K562 (cell line): ENCODE results near the gene ZNF593OS. TPM values are rescaled to one million over a fixed set of nuclear protein-coding genes. Genes with fewer than 3 reads are reported as not detected.

ENCODE experiments used
- CCNT2 ChIP-seq: IDR thresholded peaks from 2 replicates; pipeline ENCODE4 v1.6.1; 2011; ENCODE audit warnings: borderline replicate concordance, low read depth, mild to moderate bottlenecking, moderate library complexity, mixed read lengths, low read length; ENCODE audit not compliant: insufficient read length; ENCODE audit errors: extremely low read depth
- CEBPG ChIP-seq, 3 experiments: fragments of 200-800 bp in 1 of 3; sonication (Bioruptor generic) in 1 of 3; sonication (generic) in 1 of 3; formaldehyde crosslinking in 1 of 3; IDR thresholded peaks in 2 of 3; conservative IDR thresholded peaks in 1 of 3; 2 replicates each; pipeline versions ENCODE4 v1.6.1 to v1.8.0; 2016 to 2022; ENCODE audit warnings: missing compliant biosample characterization in 2 of 3, missing genetic modification characterization in 2 of 3, mild to moderate bottlenecking in 1 of 3, missing genetic modification reagents in 1 of 3
- CREM ChIP-seq: IDR thresholded peaks from 2 replicates; pipeline ENCODE4 v1.6.1; 2014; ENCODE audit warnings: antibody characterized with exemption, low read depth
- ELF1 ChIP-seq: fragments of 200-800 bp; sonication (Bioruptor generic); IDR thresholded peaks from 2 replicates; pipeline ENCODE4 v1.6.1; 2016; ENCODE audit warnings: missing genetic modification characterization, missing compliant biosample characterization
- ELK1 ChIP-seq: sonication (generic); formaldehyde crosslinking; IDR thresholded peaks from 2 replicates; pipeline ENCODE4 v1.8.1; 2022; ENCODE audit warnings: missing genetic modification reagents
- EZH2 ChIP-seq: IDR thresholded peaks from 2 replicates; pipeline ENCODE4 v1.6.1; 2012; ENCODE audit warnings: low read depth, mild to moderate bottlenecking, inconsistent platforms, low read length, borderline replicate concordance
- FOXA3 ChIP-seq, 2 experiments: fragments of 450-650 bp in 1 of 2; sonication (generic) in 1 of 2; formaldehyde crosslinking; IDR thresholded peaks in 1 of 2; conservative IDR thresholded peaks in 1 of 2; 2 replicates each; pipeline versions ENCODE4 v1.4.0 to v1.8.0; 2020 to 2022; ENCODE audit warnings: mild to moderate bottlenecking in 2 of 2, missing genetic modification reagents in 1 of 2
- FOXK2 ChIP-seq, 2 experiments: fragments of 450-650 bp; IDR thresholded peaks in 1 of 2; conservative IDR thresholded peaks in 1 of 2; 2 replicates each; pipeline ENCODE4 v1.6.1; 2016; ENCODE audit warnings: low read depth in 2 of 2, mild to moderate bottlenecking in 1 of 2
- IRF2 ChIP-seq: sonication (generic); formaldehyde crosslinking; IDR thresholded peaks from 2 replicates; pipeline ENCODE4 v1.8.1; 2022; ENCODE audit warnings: mild to moderate bottlenecking, missing genetic modification reagents
- JUN ChIP-seq, 2 experiments: sonication (generic) in 1 of 2; formaldehyde crosslinking in 1 of 2; IDR thresholded peaks; 2 replicates each; pipeline versions ENCODE4 v1.6.1 to v1.8.0; 2012 to 2022; ENCODE audit warnings: borderline replicate concordance in 2 of 2, mild to moderate bottlenecking in 2 of 2, improper control_type of control experiment in 1 of 2, low read depth in 1 of 2, low read length in 1 of 2, missing genetic modification reagents in 1 of 2
- JUNB ChIP-seq: fragments of 450-650 bp; formaldehyde crosslinking; conservative IDR thresholded peaks from 2 replicates; pipeline ENCODE4 v1.4.0; 2020; ENCODE audit warnings: mild to moderate bottlenecking
- KHSRP ChIP-seq: fragments of 450-650 bp; IDR thresholded peaks from 2 replicates; pipeline ENCODE4 v1.6.1; 2017
- NCOA1 ChIP-seq: fragments of 450-650 bp; IDR thresholded peaks from 2 replicates; pipeline ENCODE4 v1.6.1; 2016; ENCODE audit warnings: low read depth
- NCOR1 ChIP-seq: fragments of 450-650 bp; IDR thresholded peaks from 2 replicates; pipeline ENCODE4 v1.6.1; 2016; ENCODE audit warnings: mild to moderate bottlenecking, moderate library complexity
- PREB ChIP-seq: sonication (generic); formaldehyde crosslinking; IDR thresholded peaks from 2 replicates; pipeline ENCODE4 v1.8.1; 2023; ENCODE audit warnings: mild to moderate bottlenecking, missing genetic modification reagents
- RBM34 ChIP-seq: fragments of 200-400 bp; formaldehyde crosslinking; IDR thresholded peaks from 2 replicates; pipeline ENCODE4 v1.6.1; 2018; ENCODE audit warnings: low read length, borderline replicate concordance; ENCODE audit not compliant: insufficient read depth
- SAFB2 ChIP-seq: fragments of 200-400 bp; formaldehyde crosslinking; IDR thresholded peaks from 2 replicates; pipeline ENCODE4 v1.6.1; 2018; ENCODE audit warnings: borderline replicate concordance, low read length, low read depth, moderate library complexity; ENCODE audit not compliant: severe bottlenecking
- SAP30 ChIP-seq: fragments of 200-600 bp; sonication (generic); IDR thresholded peaks from 2 replicates; pipeline ENCODE4 v1.6.1; 2012; ENCODE audit warnings: borderline replicate concordance, low read depth, mild to moderate bottlenecking, moderate library complexity, low read length, control low read depth, inconsistent platforms; ENCODE audit not compliant: insufficient read depth, poor library complexity, severe bottlenecking
- SMAD3 ChIP-seq: fragments of 450-650 bp; formaldehyde crosslinking; conservative IDR thresholded peaks from 2 replicates; pipeline ENCODE4 v1.4.0; 2020; ENCODE audit warnings: mild to moderate bottlenecking
- SREBF2 ChIP-seq: sonication (generic); formaldehyde crosslinking; IDR thresholded peaks from 2 replicates; pipeline ENCODE4 v1.4.0; 2020; ENCODE audit warnings: mild to moderate bottlenecking, missing genetic modification reagents
- TCF15 ChIP-seq: fragments of 250-450 bp; sonication (Bioruptor Pico); IDR thresholded peaks from 2 replicates; pipeline ENCODE4 v1.8.0; 2022; ENCODE audit warnings: moderate library complexity, mild to moderate bottlenecking, inconsistent platforms
- USF1 ChIP-seq: sonication (generic); formaldehyde crosslinking; IDR thresholded peaks from 2 replicates; pipeline ENCODE4 v1.9.0; 2022; ENCODE audit warnings: mild to moderate bottlenecking, missing genetic modification reagents
- ZFX ChIP-seq: sonication (generic); formaldehyde crosslinking; IDR thresholded peaks from 2 replicates; pipeline ENCODE4 v1.8.0; 2022; ENCODE audit warnings: mild to moderate bottlenecking, missing genetic modification reagents, moderate library complexity
- ZNF431 ChIP-seq: sonication (generic); formaldehyde crosslinking; IDR thresholded peaks from 2 replicates; pipeline ENCODE4 v1.8.0; 2022; ENCODE audit warnings: mild to moderate bottlenecking, missing genetic modification reagents
- ZNF444 ChIP-seq: fragments of 250-450 bp; sonication (Bioruptor Pico); IDR thresholded peaks from 2 replicates; pipeline ENCODE4 v1.4.0; 2020; ENCODE audit warnings: mild to moderate bottlenecking, moderate library complexity
- ZNF830 ChIP-seq: fragments of 250-450 bp; sonication (Bioruptor Pico); IDR thresholded peaks from 2 replicates; pipeline ENCODE4 v1.5.0; 2021; ENCODE audit warnings: mild to moderate bottlenecking
- polyA plus RNA-seq, 8 experiments: library from polyadenylated mRNA; depleted of rRNA in 4 of 8; stranded (reverse) in 5 of 8; unstranded in 3 of 8; fragments of >200 nt; fragmentation: Nextera tagmentation in 2 of 8; fragmentation: Illumina TruSeq in 1 of 8; extraction: Ambion mirVana in 2 of 8; extraction: Trizol in 1 of 8; gene quantifications; 2 replicates each; pipeline versions ENCODE4 v1.2.1 to v1.2.3, GENCODE V29; 2011 to 2014; ENCODE audit warnings: inconsistent platforms in 1 of 8, missing spikeins in 1 of 8
- total RNA-seq, 7 experiments: library from RNA; depleted of rRNA in 6 of 7; stranded (reverse); fragments of >200 nt in 6 of 7; fragmentation: Illumina TruSeq in 2 of 7; extraction: Trizol in 2 of 7; gene quantifications; 2 replicates each; pipeline versions ENCODE4 v1.2.1 to v1.2.3, GENCODE V29; 2011 to 2021; ENCODE audit warnings: low replicate concordance in 1 of 7

The ZNF593OS gene
- total and polyA plus RNA-seq, 9 of the 15 experiments (the other 6 are each of a cell fraction or from before 2014, with no cell fraction given) = 0.24 to 0.27 TPM; not detected in 7

GRCh38 chr1:26132834-26133167, 38.8 kb downstream of the ZNF593OS start (continued):
- TF ChIP-seq SAP30 = no peak
- TF ChIP-seq ELF1 (tag) = no peak
- TF ChIP-seq CCNT2 = no peak
- TF ChIP-seq ZNF444 (CRISPR knock-in tag) = no peak
- no peak for TF ChIP-seq JUNB
- TF ChIP-seq CREM = no peak
- TF ChIP-seq NCOA1 = no peak
- TF ChIP-seq ELK1 (CRISPR knock-in tag) = no peak
- TF ChIP-seq JUN (IDR thresholded peaks at IDR 0.05; ENCODE audit: borderline replicate concordance, low read depth, low read length) = no peak
- TF ChIP-seq JUN (CRISPR knock-in tag; IDR thresholded peaks at IDR 0.05; ENCODE audit: borderline replicate concordance) = 0 out of 2 replicates have a peak, but pooled peaks have one; percentile 55
- TF ChIP-seq USF1 (CRISPR knock-in tag) = peak; percentile 35; the same call in 1 of the 2 replicates
- no peak for TF ChIP-seq ZNF830 (CRISPR knock-in tag)
- 0 out of 4 replicates have a peak, but pooled peaks of 1 of the 2 experiments have one; percentile 58 for TF ChIP-seq FOXA3 (CRISPR knock-in tag; conservative IDR thresholded peaks at IDR 0.05 in 1 of 2, IDR thresholded peaks at IDR 0.05 in 1 of 2)
- no peak for TF ChIP-seq RBM34
- TF ChIP-seq CEBPG (CRISPR knock-in tag; IDR thresholded peaks at IDR 0.05) = 0 out of 2 replicates have a peak, but pooled peaks have one; percentile 22
- TF ChIP-seq CEBPG (tag; conservative IDR thresholded peaks at IDR 0.05 in 1 of 2, IDR thresholded peaks at IDR 0.05 in 1 of 2) = no peak
- TF ChIP-seq PREB = peak; percentile 83; the same call in 1 of the 2 replicates
- no peak for TF ChIP-seq TCF15 (CRISPR knock-in tag)
- TF ChIP-seq SREBF2 (CRISPR knock-in tag) = no peak
- no peak for TF ChIP-seq SMAD3
- TF ChIP-seq ZFX (CRISPR knock-in tag) = no peak
- TF ChIP-seq NCOR1 = no peak
- no peak for TF ChIP-seq SAFB2
- TF ChIP-seq EZH2 = no peak
- no peak for TF ChIP-seq FOXK2 (conservative IDR thresholded peaks at IDR 0.05 in 1 of 2, IDR thresholded peaks at IDR 0.05 in 1 of 2; ENCODE audit: low read depth in 2 of 2)
- TF ChIP-seq IRF2 (CRISPR knock-in tag) = no peak
- no peak for TF ChIP-seq KHSRP
- TF ChIP-seq ZNF431 (CRISPR knock-in tag) = no peak
